Cerebellar cortex (tissue), 1 donor: ENCODE measurements around the gene KSR1.

Experiments
- DNase-seq: peaks from one replicate; pipeline ENCODE4 v3.0.0-alpha.2; 2015; ENCODE audit warnings: low spot score

Gene KSR1

GRCh38 chr17:27514595-27515413, 58.6 kb downstream of the KSR1 start:
- no peak for DNase-seq

GRCh38 chr17:27518048-27518447, 61.8 kb downstream of the KSR1 start:
- no peak for DNase-seq

- no peak for DNase-seq
These were observed 62.6 kb downstream of the KSR1 start for GRCh38 chr17:27518545-27519521.

GRCh38 chr17:27519550-27519949, 63.3 kb downstream of the KSR1 start:
- DNase-seq, result no peak

GRCh38 chr17:27520491-27521185, 64.4 kb downstream of the KSR1 start:
- no peak for DNase-seq

- no peak for DNase-seq
These were observed 65.2 kb downstream of the KSR1 start for GRCh38 chr17:27521281-27522027.

- DNase-seq, result no peak
These were observed 65.9 kb downstream of the KSR1 start for GRCh38 chr17:27522028-27522635.

GRCh38 chr17:27523712-27524111, 67.5 kb downstream of the KSR1 start:
- no peak for DNase-seq

- DNase-seq, result no peak
These were observed 68.3 kb downstream of the KSR1 start for GRCh38 chr17:27524594-27524993.

- DNase-seq, result no peak
These were observed 69.1 kb downstream of the KSR1 start for GRCh38 chr17:27525316-27525715.

GRCh38 chr17:27525836-27526603, 69.8 kb downstream of the KSR1 start:
- no peak for DNase-seq

- no peak for DNase-seq
These were observed 70.4 kb downstream of the KSR1 start for GRCh38 chr17:27526604-27527002.

GRCh38 chr17:27529230-27529796, 73.1 kb downstream of the KSR1 start:
- DNase-seq, result no peak

- DNase-seq, result no peak
These were observed 74.6 kb downstream of the KSR1 start for GRCh38 chr17:27530764-27531391.

GRCh38 chr17:27531469-27531961, 75.3 kb downstream of the KSR1 start:
- no peak for DNase-seq

- no peak for DNase-seq
These were observed 76.3 kb downstream of the KSR1 start for GRCh38 chr17:27532269-27533263.

GRCh38 chr17:27533874-27534815, 77.9 kb downstream of the KSR1 start:
- DNase-seq, result no peak
